ENCODE measurements around the gene RUNX2.

GRCh38 chr6:45514454-45515230, 186.5 kb downstream of the RUNX2 start:
- TF ChIP-seq CTCF (IDR thresholded peaks at IDR 0.05) (no peak), POLR2A (IDR thresholded peaks at IDR 0.05) (no peak)

Measured in uterus (tissue), 2 donors.